ENCODE data around the gene HIVEP1.

DNA sequence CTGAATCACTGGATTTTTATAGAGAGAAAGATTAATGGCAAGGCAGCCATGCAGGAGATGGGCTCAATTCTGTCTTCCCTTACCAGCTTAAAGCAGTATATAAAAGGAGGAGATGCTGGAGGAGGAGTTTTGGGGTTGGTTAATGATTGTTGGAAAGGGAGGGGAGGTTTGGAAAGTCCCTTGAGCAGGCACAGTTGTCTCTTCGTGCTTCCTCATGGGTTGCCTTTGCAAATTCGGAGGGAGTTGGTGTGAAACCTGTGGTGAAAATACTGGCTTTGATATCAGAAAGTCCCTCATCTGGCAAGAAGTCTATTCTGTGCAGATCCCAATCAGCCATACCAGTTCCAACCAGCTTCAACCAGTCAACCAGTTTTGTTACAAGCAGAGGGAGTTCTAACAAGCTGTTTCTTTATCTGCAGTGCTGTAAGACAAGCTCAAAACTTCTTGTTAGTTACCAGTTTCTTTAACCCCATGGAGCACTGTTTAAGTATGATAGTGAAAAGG is 107.0 kb downstream of the HIVEP1 start:
- TF ChIP-seq CTCF (tag by site-specific recombination; IDR thresholded peaks at IDR 0.05) (no peak), ZNF776 (tag by site-specific recombination; IDR thresholded peaks at IDR 0.05; ENCODE audit: borderline replicate concordance) (no peak), ZNF639 (tag by site-specific recombination; IDR thresholded peaks at IDR 0.05) (no peak), MZF1 (tag by site-specific recombination; IDR thresholded peaks at IDR 0.05; ENCODE audit: borderline replicate concordance) (no peak), ZNF76 (tag by site-specific recombination; IDR thresholded peaks at IDR 0.05; ENCODE audit: borderline replicate concordance, low read depth) (no peak), ZNF555 (tag by site-specific recombination; conservative IDR thresholded peaks at IDR 0.05) (no peak)

Measured in HEK293 (cell line).